Kidney epithelial cell (primary cell): Measurements from ENCODE around the gene OR8B12. TPM values are rescaled to one million over a fixed set of nuclear protein-coding genes. Genes with fewer than 3 reads are reported as not detected.
"Not testable (repeated sequence)": the region's sequence is repeated elsewhere in the genome, so short reads cannot be mapped to it uniquely, and the experiment has no call there.

Experiments
- DNase-seq: peaks from one replicate; pipeline ENCODE4 v3.0.0-alpha.2; 2010; ENCODE audit warnings: low read depth
- H3K27me3 ChIP-seq: 2 replicates; pipeline ENCODE4 v1.6.0; 2011; ENCODE audit warnings: low read length; ENCODE audit not compliant: control insufficient read depth, insufficient read depth
- H3K36me3 ChIP-seq: 2 replicates; pipeline ENCODE4 v1.5.1; 2011; ENCODE audit warnings: low read length; ENCODE audit not compliant: control insufficient read depth, insufficient read depth
- H3K4me3 ChIP-seq: 2 replicates; pipeline ENCODE4 v1.5.1; 2011; ENCODE audit warnings: low read depth, mild to moderate bottlenecking, control low read depth, low read length
- total RNA-seq: library from RNA; depleted of rRNA; stranded (reverse); fragments of >200 nt; gene quantifications from 2 replicates; pipeline ENCODE4 v1.2.3, GENCODE V29; 2015
- TF ChIP-seq, protein P1 (sequence below): IDR thresholded peaks from 2 replicates; pipeline ENCODE4 v1.5.1; 2011; ENCODE audit warnings: mild to moderate bottlenecking, moderate library complexity, low read length, control low read depth, inconsistent platforms; ENCODE audit not compliant: insufficient read depth, poor library complexity, severe bottlenecking

The OR8B12 gene
- total RNA-seq, 1 donor from 2014 or later: not detected

DNA sequence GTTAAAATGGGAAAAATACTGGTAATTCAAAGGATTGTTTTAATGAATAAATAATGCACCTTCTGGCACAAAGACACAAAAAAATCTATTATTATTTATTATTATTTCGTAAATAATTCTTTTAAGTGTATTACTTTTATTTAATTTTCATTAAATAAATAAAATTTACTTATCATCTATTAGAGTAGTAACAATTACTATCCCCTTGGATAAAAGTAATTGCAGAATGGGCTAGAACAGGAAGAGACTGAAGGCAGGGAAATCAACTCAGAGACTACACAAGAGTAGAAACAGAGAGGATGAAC, 23.0 kb downstream of the OR8B12 start:
- no peaks in the 10 kb centered on the region for H3K36me3 ChIP-seq
- H3K4me3 ChIP-seq: no peak overlapping the region
- H3K27me3 ChIP-seq: no peaks in the 10 kb centered on the region
- DNase-seq: no peak
- TF ChIP-seq, protein P1, sequence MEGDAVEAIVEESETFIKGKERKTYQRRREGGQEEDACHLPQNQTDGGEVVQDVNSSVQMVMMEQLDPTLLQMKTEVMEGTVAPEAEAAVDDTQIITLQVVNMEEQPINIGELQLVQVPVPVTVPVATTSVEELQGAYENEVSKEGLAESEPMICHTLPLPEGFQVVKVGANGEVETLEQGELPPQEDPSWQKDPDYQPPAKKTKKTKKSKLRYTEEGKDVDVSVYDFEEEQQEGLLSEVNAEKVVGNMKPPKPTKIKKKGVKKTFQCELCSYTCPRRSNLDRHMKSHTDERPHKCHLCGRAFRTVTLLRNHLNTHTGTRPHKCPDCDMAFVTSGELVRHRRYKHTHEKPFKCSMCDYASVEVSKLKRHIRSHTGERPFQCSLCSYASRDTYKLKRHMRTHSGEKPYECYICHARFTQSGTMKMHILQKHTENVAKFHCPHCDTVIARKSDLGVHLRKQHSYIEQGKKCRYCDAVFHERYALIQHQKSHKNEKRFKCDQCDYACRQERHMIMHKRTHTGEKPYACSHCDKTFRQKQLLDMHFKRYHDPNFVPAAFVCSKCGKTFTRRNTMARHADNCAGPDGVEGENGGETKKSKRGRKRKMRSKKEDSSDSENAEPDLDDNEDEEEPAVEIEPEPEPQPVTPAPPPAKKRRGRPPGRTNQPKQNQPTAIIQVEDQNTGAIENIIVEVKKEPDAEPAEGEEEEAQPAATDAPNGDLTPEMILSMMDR: no peak

DNA sequence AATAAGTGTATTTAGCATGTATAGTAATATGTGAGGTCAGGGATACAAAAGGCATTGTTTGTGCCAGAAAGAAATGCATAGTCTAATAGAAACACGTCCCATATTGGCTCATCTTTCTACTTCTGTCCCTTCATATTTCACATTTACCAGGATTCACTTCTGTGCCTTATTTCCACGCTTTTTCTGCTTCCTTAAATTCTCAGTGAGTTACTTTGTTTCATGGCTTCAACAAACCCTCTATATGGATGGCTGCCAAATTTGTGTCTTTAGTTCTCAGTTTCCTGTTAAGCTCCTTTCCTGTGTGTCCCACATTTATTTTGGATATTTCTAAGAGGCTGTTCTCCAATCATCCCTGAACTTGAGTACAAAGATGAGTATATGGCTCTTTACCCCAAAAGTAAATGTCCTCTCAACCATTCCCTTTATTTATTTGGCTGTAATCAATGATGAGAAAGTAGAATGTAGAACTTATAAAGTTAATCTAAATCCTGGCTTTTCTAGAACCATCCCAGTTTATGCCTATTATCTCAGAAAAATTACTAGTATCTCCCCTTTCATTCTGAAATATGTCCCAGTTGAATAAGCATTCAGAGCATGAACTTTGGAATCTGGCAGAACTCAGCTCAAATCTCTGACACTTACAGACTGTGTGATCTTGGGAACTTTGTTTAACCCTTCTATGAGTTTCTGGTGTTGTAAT, 23.5 kb downstream of the OR8B12 start:
- Histone ChIP-seq H3K4me3 (no peak overlapping the region), H3K36me3 (no peaks in the 10 kb centered on the region), H3K27me3 (no peaks in the 10 kb centered on the region)
- DNase-seq: no peak
- TF ChIP-seq, protein P1: no peak

DNA sequence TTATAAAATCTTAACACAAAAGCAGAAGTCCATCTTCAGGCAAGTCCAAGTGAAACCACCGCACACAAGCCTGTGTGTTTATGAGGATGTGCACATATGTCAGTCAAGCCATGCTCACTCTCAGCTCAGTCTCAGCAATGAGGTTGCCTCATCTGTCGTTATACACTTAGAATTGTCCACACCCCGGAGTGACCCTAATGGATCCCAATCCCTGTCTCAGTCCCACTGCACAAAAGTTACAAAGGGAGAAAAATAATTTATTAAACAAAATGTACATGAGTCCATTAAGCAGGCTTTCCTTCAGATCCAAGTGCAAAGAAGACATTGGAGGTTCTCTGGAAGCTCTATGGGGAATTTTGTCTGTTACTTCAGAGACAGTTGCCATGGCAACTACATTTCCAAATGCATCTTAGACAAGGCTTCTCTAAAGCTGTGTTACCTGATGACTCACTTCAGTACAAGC, 24.4 kb downstream of the OR8B12 start:
- Histone ChIP-seq H3K4me3 (no peak overlapping the region), H3K27me3 (no peaks in the 10 kb centered on the region), H3K36me3 (no peaks in the 10 kb centered on the region)
- TF ChIP-seq, protein P1: no peak
- DNase-seq: no peak

DNA sequence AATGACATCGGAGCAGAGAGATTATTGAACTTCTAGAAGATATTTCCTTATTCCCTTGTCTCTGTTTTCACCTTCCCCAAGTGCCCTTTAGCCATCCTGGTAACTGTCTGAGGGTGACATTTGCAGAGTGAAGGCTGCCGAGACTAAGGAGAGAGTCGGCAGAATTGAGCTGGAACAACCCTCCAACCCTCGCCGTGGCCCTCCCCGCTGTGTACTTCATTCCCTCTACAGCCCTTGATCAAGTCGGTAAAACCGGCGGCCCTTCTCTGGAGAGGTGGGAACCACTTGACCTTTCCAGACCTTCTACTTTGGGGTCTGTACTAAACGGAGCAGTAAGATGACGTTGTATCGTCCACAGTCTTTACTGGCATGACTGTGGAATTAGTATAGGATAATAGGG, 26.1 kb downstream of the OR8B12 start:
- H3K27me3 ChIP-seq: no peaks in the 10 kb centered on the region
- TF ChIP-seq, protein P1: no peak
- no peak for DNase-seq
- H3K36me3 ChIP-seq: no peaks in the 10 kb centered on the region
- no peak overlapping the region for H3K4me3 ChIP-seq

DNA sequence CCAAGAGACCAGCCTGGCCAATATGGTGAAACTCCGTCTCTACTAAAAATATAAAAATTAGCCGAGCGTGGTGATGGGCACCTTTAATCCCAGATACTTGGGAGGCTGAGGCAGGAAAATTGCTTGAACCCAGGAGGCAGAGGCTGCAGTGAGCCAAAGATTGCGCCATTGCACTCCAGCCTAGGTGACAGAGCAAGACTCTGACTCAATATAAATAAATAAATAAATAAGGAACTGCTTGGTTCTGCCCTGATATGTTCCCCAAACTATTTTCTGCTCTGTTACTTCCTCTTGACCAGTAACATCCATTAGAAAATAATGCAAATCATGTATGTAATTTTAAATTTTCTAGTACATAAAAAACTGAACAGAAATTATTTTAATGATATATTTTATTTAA, 28.8 kb downstream of the OR8B12 start:
- not testable (repeated sequence) for H3K27me3 ChIP-seq, H3K4me3 ChIP-seq, DNase-seq, H3K36me3 ChIP-seq

DNA sequence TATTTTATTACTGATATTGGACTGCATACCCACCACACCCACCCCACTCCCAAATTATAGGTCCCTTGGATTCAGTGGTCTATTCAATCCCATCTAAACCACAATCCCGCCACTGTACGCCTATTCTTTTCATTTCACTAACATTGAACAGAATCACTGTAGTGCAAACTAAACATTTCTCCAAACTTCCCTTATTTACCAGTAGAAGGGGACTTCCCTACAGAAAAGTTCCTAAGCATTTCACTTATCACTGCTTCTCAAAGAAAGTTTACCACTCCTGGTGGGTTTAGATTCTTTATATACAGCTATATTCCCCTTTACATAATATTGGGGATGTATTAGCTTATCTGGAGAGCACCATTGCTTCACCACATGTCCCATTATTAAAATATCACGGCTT, 29.3 kb downstream of the OR8B12 start:
- TF ChIP-seq, protein P1: no peak
- H3K36me3 ChIP-seq: no peaks in the 10 kb centered on the region
- no peaks in the 10 kb centered on the region for H3K27me3 ChIP-seq
- no peak overlapping the region for H3K4me3 ChIP-seq
- no peak for DNase-seq
